Measurements from ENCODE around the gene TCF19.

The TCF19 gene

DNA sequence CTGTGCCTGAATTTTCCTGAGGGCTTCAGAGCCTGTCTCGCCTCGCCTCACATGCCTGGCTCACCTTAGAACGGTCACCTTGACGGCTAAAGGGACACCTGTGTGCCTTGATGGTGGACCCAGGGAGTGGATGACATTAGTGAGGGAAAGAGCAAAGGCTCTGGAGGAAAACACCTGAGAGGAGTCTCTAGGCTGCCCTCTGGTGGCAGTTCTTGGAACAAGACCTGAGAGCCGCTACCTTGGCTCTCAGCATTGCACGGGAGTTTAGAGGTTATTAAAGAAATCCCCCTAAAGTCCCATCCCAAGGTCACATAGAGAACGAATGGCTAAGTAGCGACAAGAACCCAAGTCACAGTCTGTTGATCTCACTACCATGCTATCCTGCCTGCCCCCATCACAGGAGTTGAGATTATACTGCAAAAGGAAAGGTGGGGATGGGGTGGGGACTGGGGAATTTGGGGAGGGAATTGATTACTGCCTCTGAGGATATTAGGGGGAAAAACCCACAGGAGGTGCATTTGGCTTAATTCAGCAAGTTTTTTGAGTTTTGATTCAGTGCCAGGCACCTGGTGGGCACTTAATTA is 30.2 kb upstream of the TCF19 start:
- DNase-seq: peak; percentile 59

- DNase-seq: no peak
These were observed 29.3 kb upstream of the TCF19 start for GRCh38 chr6:31129130-31129529.

GRCh38 chr6:31130751-31131150 is 27.6 kb upstream of the TCF19 start:
- DNase-seq: no peak

- DNase-seq: no peak
These were observed 26.8 kb upstream of the TCF19 start for GRCh38 chr6:31131595-31131994.

DNA sequence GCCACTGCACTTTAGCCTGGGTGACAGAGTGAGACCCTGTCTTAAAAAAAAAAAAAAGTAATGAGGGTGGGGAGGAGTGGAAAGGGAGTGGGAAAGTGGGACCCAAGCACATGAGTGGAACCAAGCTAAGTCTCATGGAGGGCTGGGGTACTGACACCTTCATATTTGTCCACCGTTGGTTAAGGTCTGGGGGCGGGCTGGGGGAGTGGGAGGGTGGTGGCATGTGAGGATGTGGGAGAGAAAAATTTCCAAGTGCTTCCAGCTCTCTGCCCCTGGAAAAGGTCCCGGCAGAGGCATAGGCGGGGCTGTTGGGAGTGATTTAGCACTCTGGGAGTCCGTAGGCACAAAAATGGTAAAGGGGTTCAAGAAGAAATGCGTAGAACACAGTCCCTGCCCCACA is 25.6 kb upstream of the TCF19 start:
- no peak for DNase-seq

- DNase-seq: no peak
These were observed 22.7 kb upstream of the TCF19 start for GRCh38 chr6:31135710-31136109.

GRCh38 chr6:31138982-31139381 is 19.4 kb upstream of the TCF19 start, which contains the start of gene PSORS1C2:
Gene PSORS1C2 (minus strand): TSS chr6:31139066. CDS start chr6:31139026, 40 bp downstream.
- DNase-seq: no peak

GRCh38 chr6:31139599-31139998 is 18.8 kb upstream of the TCF19 start:
- DNase-seq: no peak

DNA sequence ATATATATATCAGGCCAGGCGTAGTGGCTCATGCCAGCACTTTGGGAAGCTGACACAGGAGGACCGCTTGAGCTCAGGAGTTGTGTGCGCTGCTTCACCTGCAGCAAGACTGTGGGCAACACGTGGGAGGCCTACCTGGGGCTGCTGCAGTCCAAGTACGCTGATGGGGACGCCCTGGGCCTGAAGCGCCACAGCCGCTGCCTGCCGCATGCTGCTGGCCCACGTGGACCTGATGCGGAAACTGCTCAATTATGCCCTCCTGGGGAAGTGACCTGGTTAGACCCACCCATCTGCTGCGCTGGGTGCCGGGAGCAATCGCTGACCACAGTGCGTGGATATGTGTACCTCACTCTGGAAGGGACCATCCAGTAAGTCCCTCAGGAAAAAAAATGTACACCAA is 17.7 kb upstream of the TCF19 start:
- DNase-seq: no peak

GRCh38 chr6:31142361-31142761 is 16.0 kb upstream of the TCF19 start:
- no peak for DNase-seq

GRCh38 chr6:31143148-31143547 is 15.2 kb upstream of the TCF19 start:
- DNase-seq: peak; percentile 72

- DNase-seq: no peak
These were observed 14.0 kb upstream of the TCF19 start for GRCh38 chr6:31144296-31144969.

GRCh38 chr6:31144970-31145340 is 13.4 kb upstream of the TCF19 start:
- no peak for DNase-seq

DNA sequence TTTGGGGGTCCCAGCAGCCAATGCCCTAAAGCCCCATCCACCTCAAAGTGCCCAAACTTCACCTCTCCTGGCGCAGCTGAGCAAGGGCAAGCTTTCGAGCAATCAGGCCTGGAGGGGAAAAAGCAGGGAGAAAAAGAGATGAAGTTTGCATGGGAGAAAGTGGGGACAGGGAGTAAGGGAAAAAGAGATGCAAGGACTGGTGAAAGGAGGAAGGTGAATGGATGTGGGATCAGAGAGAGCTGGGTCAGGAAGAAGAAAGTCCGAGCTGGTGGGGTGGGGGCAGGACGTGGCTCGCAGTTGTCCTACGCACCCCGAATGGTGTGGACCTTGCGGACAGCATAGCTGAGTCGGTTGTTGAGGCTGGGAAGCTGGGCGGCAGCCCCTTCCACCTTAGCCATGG is 13.0 kb upstream of the TCF19 start:
- no peak for DNase-seq

GRCh38 chr6:31149827-31150447 is 8.5 kb upstream of the TCF19 start:
- no peak for DNase-seq

- DNase-seq: no peak
These were observed 5.6 kb upstream of the TCF19 start for GRCh38 chr6:31152781-31153180.

DNA sequence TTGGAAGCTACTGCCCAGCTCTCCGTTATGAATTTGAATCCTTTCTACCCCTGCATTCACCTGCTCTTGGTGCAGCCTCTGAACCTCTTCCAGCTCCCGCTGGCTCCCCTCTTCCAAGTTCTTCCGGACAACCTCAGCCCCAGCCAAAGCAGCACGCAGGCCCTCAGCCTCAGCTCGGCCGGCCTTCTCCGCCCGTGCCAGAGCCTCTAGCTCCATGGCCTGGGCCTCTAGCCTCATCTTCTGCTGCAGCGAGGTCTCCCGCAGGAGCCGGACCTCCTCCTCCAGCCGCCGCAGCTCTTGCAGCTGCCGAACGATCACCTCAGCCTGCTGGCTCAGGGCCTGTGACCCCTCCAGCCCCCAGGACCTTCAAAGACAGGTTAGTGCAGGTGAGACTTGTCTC is 4.0 kb upstream of the TCF19 start:
- no peak for DNase-seq

DNA sequence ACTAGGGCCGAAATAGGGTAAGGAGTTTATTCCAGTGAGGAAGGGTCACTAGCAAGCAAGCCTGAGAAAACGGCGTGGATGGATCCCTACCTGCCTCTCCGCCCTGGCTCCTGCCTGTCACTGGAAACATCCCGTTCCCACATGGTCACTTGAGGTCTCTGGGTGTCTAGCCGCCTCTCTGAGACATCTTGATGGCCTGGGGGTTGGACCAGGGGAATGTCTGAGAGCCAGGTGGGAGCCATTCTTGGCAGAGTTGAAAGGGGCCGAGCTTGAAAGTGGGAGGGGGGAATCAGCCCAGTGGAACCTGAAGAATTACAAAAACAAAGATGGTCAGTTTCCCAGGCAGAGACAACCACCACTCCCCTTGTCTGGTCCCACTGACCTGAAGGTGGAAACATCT is 1.7 kb upstream of the TCF19 start:
- no peak for DNase-seq

- DNase-seq: no peak
These were observed 763 bp upstream of the TCF19 start, which contains the start of gene CCHCR1 for GRCh38 chr6:31157513-31158139. Gene CCHCR1 (minus strand): TSS chr6:31157802. CDS start chr6:31157600, 202 bp downstream.

- no peak for DNase-seq
These were observed 770 bp downstream of the TCF19 start for GRCh38 chr6:31158863-31159855.

GRCh38 chr6:31161216-31162126 is 3.1 kb downstream of the TCF19 start:
- no peak for DNase-seq

All from right forelimb (tissue), 1 donor.